ENCODE measurements around the gene S100A12.

Gene S100A12

GRCh38 chr1:153340356-153340755 is 35.1 kb downstream of the S100A12 start:
- no peak for DNase-seq (ENCODE audit: low spot score)
- TF ChIP-seq CTCF (IDR thresholded peaks at IDR 0.05; ENCODE audit: extremely low read depth, insufficient read depth, missing control alignments), result no peak
- in situ Hi-C loops (cut with MboI; ENCODE audit: low pct_unique_long_range_greater_than_20kb, low sequenced_read_pairs, unreplicated experiment), result no loop called here

- TF ChIP-seq CTCF (IDR thresholded peaks at IDR 0.05; ENCODE audit: extremely low read depth, insufficient read depth, missing control alignments), result peak; percentile 2
- in situ Hi-C loops (cut with MboI; ENCODE audit: low pct_unique_long_range_greater_than_20kb, low sequenced_read_pairs, unreplicated experiment), result no loop called here
- DNase-seq (ENCODE audit: low spot score), result no peak
Measured at GRCh38 chr1:153339802-153340201, 35.6 kb downstream of the S100A12 start.

GRCh38 chr1:153337980-153338853 is 37.2 kb downstream of the S100A12 start:
- TF ChIP-seq CTCF (IDR thresholded peaks at IDR 0.05; ENCODE audit: extremely low read depth, insufficient read depth, missing control alignments), result no peak
- DNase-seq (ENCODE audit: low spot score), result no peak
- in situ Hi-C loops (cut with MboI; ENCODE audit: low pct_unique_long_range_greater_than_20kb, low sequenced_read_pairs, unreplicated experiment), result no loop called here

- in situ Hi-C loops (cut with MboI; ENCODE audit: low pct_unique_long_range_greater_than_20kb, low sequenced_read_pairs, unreplicated experiment), result no loop called here
- no peak for TF ChIP-seq CTCF (IDR thresholded peaks at IDR 0.05; ENCODE audit: extremely low read depth, insufficient read depth, missing control alignments)
- no peak for DNase-seq (ENCODE audit: low spot score)
Measured at GRCh38 chr1:153336650-153337049, 38.8 kb downstream of the S100A12 start.

GRCh38 chr1:153333902-153334301 is 41.5 kb downstream of the S100A12 start:
- in situ Hi-C loops (cut with MboI; ENCODE audit: low pct_unique_long_range_greater_than_20kb, low sequenced_read_pairs, unreplicated experiment), result no loop called here
- TF ChIP-seq CTCF (IDR thresholded peaks at IDR 0.05; ENCODE audit: extremely low read depth, insufficient read depth, missing control alignments), result no peak

GRCh38 chr1:153324912-153325311 is 50.5 kb downstream of the S100A12 start:
- no peak for DNase-seq (ENCODE audit: low spot score)
- in situ Hi-C loops (cut with MboI; ENCODE audit: low pct_unique_long_range_greater_than_20kb, low sequenced_read_pairs, unreplicated experiment), result no loop called here
- TF ChIP-seq CTCF (IDR thresholded peaks at IDR 0.05; ENCODE audit: extremely low read depth, insufficient read depth, missing control alignments), result no peak

More at GRCh38 chr1:153333902-153334301, 41.5 kb downstream of the S100A12 start:
- DNase-seq (ENCODE audit: low spot score), result no peak

Data from GM13977 (cell line).